Measurements from ENCODE around the gene SESN2. TPM values are rescaled to one million over a fixed set of nuclear protein-coding genes. Genes with fewer than 3 reads are reported as not detected.

SESN2 gene
- total RNA-seq, 1 donor from 2014 or later: 22.2 TPM

- H3K36me3 Mint-ChIP-seq (ENCODE audit: insufficient read depth): no peaks in the 10 kb centered on the region
- H3K27me3 Mint-ChIP-seq: peaks cover 5% of the 10 kb centered on the region
- no peak overlapping the region for H3K27ac Mint-ChIP-seq
- peaks cover 11% of the 10 kb centered on the region for H3K4me1 Mint-ChIP-seq (ENCODE audit: low read depth)
- DNase-seq (ENCODE audit: low spot score, unreplicated experiment): no peak
- TF ChIP-seq CTCF (IDR thresholded peaks at IDR 0.05; ENCODE audit: unreplicated experiment): no peak
- no peak overlapping the region for H3K4me3 Mint-ChIP-seq (ENCODE audit: low read depth)
- no peaks in the 10 kb centered on the region for H3K9me3 Mint-ChIP-seq (ENCODE audit: low read depth)
Measured at GRCh38 chr1:28256197-28256827, 3.0 kb upstream of the SESN2 start.

GRCh38 chr1:28257736-28258135, 1.6 kb upstream of the SESN2 start:
- no peak for DNase-seq (ENCODE audit: low spot score, unreplicated experiment)
- H3K27ac Mint-ChIP-seq: no peak overlapping the region
- TF ChIP-seq CTCF (IDR thresholded peaks at IDR 0.05; ENCODE audit: unreplicated experiment): no peak
- H3K36me3 Mint-ChIP-seq (ENCODE audit: insufficient read depth): no peaks in the 10 kb centered on the region
- H3K27me3 Mint-ChIP-seq: peaks cover 5% of the 10 kb centered on the region
- no peaks in the 10 kb centered on the region for H3K9me3 Mint-ChIP-seq (ENCODE audit: low read depth)
- H3K4me1 Mint-ChIP-seq (ENCODE audit: low read depth): peaks cover 13% of the 10 kb centered on the region
- H3K4me3 Mint-ChIP-seq (ENCODE audit: low read depth): peak overlapping the region; percentile 63

DNA sequence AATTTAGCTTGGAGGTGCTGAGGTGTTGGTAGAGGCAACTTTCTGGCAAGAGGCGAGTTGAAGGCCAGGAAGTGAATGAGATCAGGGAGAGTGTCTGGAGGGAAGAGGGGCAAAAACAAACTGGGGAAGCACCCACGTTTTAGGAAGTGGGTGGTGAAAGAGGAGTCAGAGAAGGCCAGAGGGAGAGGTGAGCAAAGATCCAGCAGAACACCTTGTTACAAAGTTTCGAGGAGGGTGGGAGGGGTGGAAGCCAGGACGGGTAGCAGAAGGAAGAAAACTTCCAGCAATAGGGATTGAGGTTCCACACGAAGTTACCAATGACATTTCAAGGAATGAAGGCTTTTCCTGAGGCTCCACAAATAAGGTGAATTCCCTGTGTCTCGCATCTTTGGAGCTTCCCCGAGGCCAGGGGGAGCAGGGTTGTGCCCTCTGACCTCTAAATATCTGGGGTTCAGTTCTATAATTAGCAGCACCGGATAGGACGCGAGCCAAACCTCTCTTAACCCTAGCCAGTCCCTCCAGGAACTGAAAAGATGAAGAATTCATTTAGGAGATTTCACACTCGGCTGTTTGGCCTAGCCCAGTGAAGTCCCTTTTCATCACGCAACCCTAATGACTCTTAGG, 578 bp upstream of the SESN2 start:
- no peak for DNase-seq (ENCODE audit: low spot score, unreplicated experiment)
- H3K27me3 Mint-ChIP-seq: peaks cover 5% of the 10 kb centered on the region
- H3K4me3 Mint-ChIP-seq (ENCODE audit: low read depth): peak overlapping the region; percentile 71
- no peaks in the 10 kb centered on the region for H3K36me3 Mint-ChIP-seq (ENCODE audit: insufficient read depth)
- H3K4me1 Mint-ChIP-seq (ENCODE audit: low read depth): peaks cover 19% of the 10 kb centered on the region
- no peak for TF ChIP-seq CTCF (IDR thresholded peaks at IDR 0.05; ENCODE audit: unreplicated experiment)
- no peaks in the 10 kb centered on the region for H3K9me3 Mint-ChIP-seq (ENCODE audit: low read depth)
- H3K27ac Mint-ChIP-seq: peak overlapping the region; percentile 68

DNA sequence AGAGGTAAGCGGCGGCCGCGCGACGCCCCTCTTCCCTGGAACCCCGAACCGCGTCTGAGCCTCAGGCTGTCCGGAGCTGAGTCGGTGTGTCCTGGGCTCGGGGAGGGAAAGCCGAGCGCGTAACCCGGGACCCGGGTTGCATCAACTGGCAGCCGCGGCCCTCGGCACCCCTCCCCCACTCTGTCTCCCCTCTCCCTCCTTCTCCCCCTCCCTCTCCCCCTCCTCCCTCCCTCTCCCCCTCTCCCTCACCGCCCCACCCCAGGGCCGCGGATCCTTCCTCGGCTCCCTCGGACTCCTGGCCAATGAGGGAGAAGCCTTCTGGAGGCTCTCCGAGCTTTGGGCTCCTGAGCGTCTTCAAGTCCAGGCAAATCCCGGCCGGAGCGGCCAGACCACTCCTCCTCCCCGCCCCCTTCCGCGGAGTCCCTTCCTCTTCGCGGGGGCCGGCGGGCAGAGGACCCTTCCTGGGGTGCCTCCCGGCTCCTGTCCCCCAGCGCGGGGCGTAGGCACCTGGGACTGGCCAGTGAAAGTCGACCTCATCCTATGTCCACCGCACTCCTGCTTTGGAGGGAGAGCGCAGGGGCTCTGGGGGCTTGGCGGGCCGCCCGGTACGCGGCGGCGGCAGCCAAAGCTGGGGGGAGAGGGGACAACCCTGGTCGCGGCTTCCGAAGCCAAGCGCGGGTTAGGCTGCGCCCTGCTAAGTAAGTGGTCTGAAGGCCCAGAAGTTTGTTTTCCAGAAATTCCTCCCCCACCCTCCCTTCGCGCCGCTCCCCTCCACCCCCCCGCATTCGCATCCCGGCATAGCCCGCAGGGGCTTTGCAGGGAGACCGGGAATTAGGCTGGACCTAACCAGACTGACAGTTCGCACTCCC, 850 bp downstream of the SESN2 start:
- peak overlapping the region; percentile 71 for H3K4me3 Mint-ChIP-seq (ENCODE audit: low read depth)
- peaks cover 23% of the 10 kb centered on the region for H3K4me1 Mint-ChIP-seq (ENCODE audit: low read depth)
- H3K27ac Mint-ChIP-seq: peak overlapping the region; percentile 22
- peaks cover 5% of the 10 kb centered on the region for H3K27me3 Mint-ChIP-seq
- no peaks in the 10 kb centered on the region for H3K36me3 Mint-ChIP-seq (ENCODE audit: insufficient read depth)
- DNase-seq (ENCODE audit: low spot score, unreplicated experiment): peak; percentile 62
- no peaks in the 10 kb centered on the region for H3K9me3 Mint-ChIP-seq (ENCODE audit: low read depth)
- no peak for TF ChIP-seq CTCF (IDR thresholded peaks at IDR 0.05; ENCODE audit: unreplicated experiment)

DNA sequence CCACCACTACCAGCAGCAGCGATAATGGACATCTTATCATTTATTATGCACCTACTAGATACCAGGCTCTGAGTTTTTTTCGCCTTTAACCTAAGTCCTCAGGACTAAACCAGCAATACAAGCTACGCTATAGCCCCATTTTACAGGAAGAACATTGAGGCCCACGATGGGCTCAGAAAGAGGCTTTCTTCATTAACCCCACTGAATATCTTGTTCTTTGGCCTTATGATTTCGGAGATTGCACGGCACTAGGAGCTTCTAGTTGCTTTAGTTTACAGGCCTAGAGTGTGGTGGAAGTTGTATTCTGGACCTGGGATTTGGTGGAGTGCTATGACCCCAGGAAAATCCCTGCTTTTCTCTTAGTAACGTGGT, 1.5 kb downstream of the SESN2 start:
- Mint-ChIP-seq H3K36me3 (ENCODE audit: insufficient read depth) (no peaks in the 10 kb centered on the region), H3K27me3 (peaks cover 5% of the 10 kb centered on the region), H3K4me1 (ENCODE audit: low read depth) (peaks cover 27% of the 10 kb centered on the region), H3K27ac (peak overlapping the region; percentile 22), H3K9me3 (ENCODE audit: low read depth) (no peaks in the 10 kb centered on the region), H3K4me3 (ENCODE audit: low read depth) (peak overlapping the region; percentile 71)
- no peak for TF ChIP-seq CTCF (IDR thresholded peaks at IDR 0.05; ENCODE audit: unreplicated experiment)
- DNase-seq (ENCODE audit: low spot score, unreplicated experiment): no peak

All from progenitor cell of endocrine pancreas (in vitro differentiated cells).